ENCODE data around the gene SERF2. TPM values are rescaled to one million over a fixed set of nuclear protein-coding genes. Genes with fewer than 3 reads are reported as not detected.

Gene SERF2
- 1,358 and 1,405 TPM in 2 replicates for total RNA-seq

DNA sequence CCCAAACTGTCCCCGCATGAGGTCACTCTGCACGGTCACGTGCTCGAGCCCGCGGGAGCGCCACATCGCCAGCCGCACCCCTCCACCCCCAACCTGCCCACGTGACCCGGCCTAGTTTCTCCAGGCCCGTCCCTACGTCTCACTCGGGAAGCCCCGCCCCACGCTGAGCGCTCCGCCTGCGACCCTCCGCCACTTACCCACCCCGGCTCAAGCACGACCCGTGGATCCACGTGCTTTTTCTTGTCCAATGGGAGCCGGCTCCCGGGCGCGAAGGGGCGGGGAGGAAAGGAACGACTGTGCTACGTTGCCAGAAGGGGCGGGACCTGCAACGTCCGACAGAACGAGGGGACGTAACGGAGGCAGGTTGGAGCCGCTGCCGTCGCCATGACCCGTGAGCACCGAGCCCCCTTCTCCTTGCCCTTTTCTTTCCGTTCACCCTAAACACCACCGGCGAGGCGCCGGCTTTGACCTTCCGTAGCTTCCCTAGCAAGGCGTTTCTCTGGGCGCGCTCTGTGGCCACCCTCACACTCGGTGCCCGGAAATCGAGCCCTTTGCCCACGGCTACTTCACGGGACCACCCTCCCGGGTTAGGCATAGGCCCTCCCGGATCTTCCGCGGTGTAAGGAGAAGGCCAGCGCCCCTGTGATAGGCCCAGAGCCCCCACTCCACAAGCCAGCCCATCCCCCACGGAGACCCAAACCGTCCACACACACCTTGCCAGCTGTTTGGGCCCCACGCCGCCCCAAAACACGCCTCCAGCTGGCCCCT, at the start of gene SERF2:
Gene SERF2 (plus strand): TSS at position 328 of the 768 bp plus-strand sequence. CDS start 57 bp downstream, at position 385.

GRCh38 chr15:43746245-43746902, 45.7 kb upstream of the SERF2 start, which contains the start of gene PDIA3:
TSS of gene PDIA3 (plus strand) at chr15:43746438. CDS start at chr15:43746540, 102 bp downstream.

GRCh38 chr15:43776718-43777266, 15.3 kb upstream of the SERF2 start, which contains the start of gene ELL3:
TSS of gene ELL3 (minus strand) at chr15:43776966. CDS start at chr15:43776901, 65 bp downstream.

DNA sequence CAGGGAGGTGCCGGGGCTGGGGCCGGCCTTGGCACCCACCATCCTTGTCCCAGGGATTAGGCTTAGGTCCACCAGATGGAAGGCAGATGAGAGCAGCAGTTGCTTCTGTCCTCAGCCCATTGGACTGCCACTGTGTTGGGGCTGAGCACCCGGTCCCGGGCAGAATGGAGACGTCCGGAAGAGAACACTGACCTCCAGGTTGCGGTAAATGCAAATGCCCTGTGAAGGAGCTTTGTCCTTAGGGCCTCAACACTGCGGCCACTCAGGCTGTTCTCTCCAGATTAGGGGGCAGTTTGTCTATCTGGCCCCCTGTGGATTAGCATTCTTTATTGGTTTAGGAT, 7.8 kb downstream of the SERF2 start, which contains the start of gene SERINC4:
Gene SERINC4 (minus strand): TSS at position 276 of the 341 bp plus-strand sequence. CDS start 234 bp downstream, at position 42.

GRCh38 chr15:43800286-43801141, 8.4 kb downstream of the SERF2 start, which contains the start of gene HYPK:
TSS of gene HYPK (plus strand) at chr15:43800599. CDS start at chr15:43800623, 24 bp downstream.

GRCh38 chr15:43824302-43825246, 32.5 kb downstream of the SERF2 start, which contains the start of gene MFAP1:
TSS of gene MFAP1 (minus strand) at chr15:43824690. CDS start at chr15:43824569, 121 bp downstream.

GRCh38 chr15:43826508-43827341, 34.6 kb downstream of the SERF2 start, which contains the start of gene WDR76:
TSS of gene WDR76 (plus strand) at chr15:43827002. CDS start at chr15:43827033, 31 bp downstream.

Other genes with a start within 250 kb of the SERF2 start
- gene PPIP5K1, start 202.1 kb upstream of the SERF2 start, total RNA-seq = 7.4 and 22.0 TPM in 2 replicates
- gene CKMT1B, start 198.3 kb upstream of the SERF2 start, total RNA-seq = not detected in 2 replicates
- gene STRC, start 173.5 kb upstream of the SERF2 start, total RNA-seq = not detected in 2 replicates
- gene CATSPER2, start 143.5 kb upstream of the SERF2 start, total RNA-seq = 0.33 and 3.0 TPM in 2 replicates
- gene CKMT1A, start 98.5 kb upstream of the SERF2 start, total RNA-seq = not detected in 2 replicates
- gene PDIA3, start 45.9 kb upstream of the SERF2 start, total RNA-seq = 271 and 278 TPM in 2 replicates
- 1.8 and 3.1 TPM in 2 replicates for gene ELL3, start 15.4 kb upstream of the SERF2 start, total RNA-seq
- gene SERINC4, start 7.9 kb downstream of the SERF2 start, total RNA-seq = 0.05 TPM in 1 of 2 replicates, not detected in the other
- gene HYPK, start 8.3 kb downstream of the SERF2 start, total RNA-seq = 10.3 and 16.8 TPM in 2 replicates
- gene MFAP1, start 32.4 kb downstream of the SERF2 start, total RNA-seq = 22.1 and 23.7 TPM in 2 replicates
- gene WDR76, start 34.7 kb downstream of the SERF2 start, total RNA-seq = 18.5 and 18.9 TPM in 2 replicates